GM12873 (cell line): ENCODE results near the gene ZMIZ1.

Experiments
- TF ChIP-seq, protein P1 (sequence below): IDR thresholded peaks from 2 replicates; pipeline ENCODE4 v1.5.1; 2012; ENCODE audit warnings: low read depth, mild to moderate bottlenecking, moderate library complexity, low read length, control low read depth; ENCODE audit not compliant: insufficient read depth; ENCODE audit errors: missing control alignments

The ZMIZ1 gene

DNA sequence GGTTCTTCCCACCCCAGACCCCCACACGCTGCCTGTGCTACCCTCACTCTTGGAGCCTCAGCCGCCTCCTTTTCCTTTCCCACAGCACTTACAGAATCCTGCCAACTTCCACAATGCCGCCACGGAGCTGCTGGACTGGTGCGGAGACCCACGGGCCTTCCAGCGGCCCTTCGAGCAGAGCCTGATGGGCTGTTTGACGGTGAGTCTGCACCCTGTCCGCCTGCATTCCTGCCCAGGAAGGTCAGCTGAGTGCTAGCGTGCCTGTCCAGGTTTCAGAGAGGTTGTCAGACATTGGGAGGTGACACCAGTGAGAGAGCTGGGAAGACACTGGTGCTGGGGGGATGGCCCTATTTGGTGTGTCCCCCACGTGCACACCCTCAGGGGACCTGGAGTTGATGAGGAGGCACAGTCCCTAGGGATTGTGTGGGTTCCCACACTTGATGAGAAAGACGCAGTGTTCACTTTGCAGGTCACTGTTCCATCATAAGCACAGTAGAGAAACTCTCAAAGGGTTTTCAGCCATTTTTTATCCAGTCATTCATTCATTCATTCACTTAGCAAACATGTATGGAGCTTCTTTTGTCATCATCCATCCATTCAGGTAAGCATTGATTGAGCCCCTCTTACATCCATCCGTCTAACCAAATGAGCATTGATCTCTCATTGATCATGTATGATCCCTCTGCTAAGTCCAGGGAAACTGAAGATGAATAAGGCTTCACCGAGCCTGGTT is 139.7 kb downstream of the ZMIZ1 start:
- TF ChIP-seq, protein P1, sequence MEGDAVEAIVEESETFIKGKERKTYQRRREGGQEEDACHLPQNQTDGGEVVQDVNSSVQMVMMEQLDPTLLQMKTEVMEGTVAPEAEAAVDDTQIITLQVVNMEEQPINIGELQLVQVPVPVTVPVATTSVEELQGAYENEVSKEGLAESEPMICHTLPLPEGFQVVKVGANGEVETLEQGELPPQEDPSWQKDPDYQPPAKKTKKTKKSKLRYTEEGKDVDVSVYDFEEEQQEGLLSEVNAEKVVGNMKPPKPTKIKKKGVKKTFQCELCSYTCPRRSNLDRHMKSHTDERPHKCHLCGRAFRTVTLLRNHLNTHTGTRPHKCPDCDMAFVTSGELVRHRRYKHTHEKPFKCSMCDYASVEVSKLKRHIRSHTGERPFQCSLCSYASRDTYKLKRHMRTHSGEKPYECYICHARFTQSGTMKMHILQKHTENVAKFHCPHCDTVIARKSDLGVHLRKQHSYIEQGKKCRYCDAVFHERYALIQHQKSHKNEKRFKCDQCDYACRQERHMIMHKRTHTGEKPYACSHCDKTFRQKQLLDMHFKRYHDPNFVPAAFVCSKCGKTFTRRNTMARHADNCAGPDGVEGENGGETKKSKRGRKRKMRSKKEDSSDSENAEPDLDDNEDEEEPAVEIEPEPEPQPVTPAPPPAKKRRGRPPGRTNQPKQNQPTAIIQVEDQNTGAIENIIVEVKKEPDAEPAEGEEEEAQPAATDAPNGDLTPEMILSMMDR: no peak

GRCh38 chr10:79209340-79209739 is 140.6 kb downstream of the ZMIZ1 start:
- TF ChIP-seq, protein P1: no peak

GRCh38 chr10:79209831-79210230 is 141.1 kb downstream of the ZMIZ1 start:
- TF ChIP-seq, protein P1: no peak

DNA sequence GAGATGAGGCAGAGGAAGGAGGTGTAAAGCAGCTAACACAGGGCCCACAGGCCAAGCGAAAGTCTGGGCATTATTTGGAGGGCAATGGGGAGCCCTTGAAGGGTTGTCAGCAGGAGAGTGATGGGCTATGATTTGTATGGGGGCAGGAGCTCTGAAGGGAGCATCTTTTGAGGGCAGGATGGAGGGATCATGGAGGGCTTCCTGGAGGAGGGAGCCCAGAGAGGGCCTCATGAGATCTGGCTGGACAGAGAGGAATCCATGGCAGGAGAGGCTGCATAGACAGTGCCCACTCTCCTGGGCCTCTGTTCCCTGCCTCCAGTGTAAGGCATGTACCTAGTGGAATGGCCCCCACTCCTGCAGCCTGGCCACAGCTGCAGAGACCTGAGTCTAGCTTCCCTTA is 141.9 kb downstream of the ZMIZ1 start:
- TF ChIP-seq, protein P1: no peak

DNA sequence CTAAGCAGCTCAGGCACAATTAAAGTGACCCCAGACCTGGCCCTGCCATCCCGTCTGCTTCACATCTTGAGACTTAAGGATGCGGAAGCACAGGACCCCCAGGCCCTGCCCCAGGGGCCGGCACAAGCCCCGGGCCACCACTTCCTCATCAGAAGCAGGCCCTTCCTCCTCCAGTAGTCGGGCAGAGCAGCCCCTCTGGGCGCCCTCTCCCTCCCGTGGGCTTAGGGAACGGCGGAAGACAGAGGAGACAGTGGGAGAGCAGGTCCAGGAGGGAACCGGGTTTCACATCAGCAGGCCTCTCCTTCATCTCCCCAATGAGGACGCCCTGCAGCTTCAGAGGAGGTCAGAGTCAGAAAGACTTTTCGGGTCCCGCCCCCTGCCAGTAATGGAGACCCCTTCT is 142.8 kb downstream of the ZMIZ1 start:
- TF ChIP-seq, protein P1: no peak

DNA sequence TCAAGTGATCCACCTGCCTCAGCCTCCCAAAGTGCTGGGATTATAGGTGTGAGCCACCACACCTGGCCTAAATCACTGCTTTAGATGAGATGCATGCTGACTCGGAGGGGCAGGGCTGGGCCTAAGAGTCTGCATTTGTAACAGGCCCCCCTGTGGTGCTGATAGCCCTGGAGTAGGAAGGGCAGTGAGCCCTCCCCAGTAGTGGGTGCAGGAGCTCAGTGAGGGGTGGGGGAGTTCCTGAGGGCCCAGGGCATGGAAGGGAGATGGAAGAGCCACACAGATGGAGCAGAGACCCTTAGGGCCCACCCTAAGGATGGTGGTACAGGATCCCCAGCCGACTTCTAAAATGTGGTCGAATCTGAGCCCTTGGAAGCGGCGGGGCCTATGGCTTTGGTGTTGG is 146.8 kb downstream of the ZMIZ1 start:
- TF ChIP-seq, protein P1: no peak

DNA sequence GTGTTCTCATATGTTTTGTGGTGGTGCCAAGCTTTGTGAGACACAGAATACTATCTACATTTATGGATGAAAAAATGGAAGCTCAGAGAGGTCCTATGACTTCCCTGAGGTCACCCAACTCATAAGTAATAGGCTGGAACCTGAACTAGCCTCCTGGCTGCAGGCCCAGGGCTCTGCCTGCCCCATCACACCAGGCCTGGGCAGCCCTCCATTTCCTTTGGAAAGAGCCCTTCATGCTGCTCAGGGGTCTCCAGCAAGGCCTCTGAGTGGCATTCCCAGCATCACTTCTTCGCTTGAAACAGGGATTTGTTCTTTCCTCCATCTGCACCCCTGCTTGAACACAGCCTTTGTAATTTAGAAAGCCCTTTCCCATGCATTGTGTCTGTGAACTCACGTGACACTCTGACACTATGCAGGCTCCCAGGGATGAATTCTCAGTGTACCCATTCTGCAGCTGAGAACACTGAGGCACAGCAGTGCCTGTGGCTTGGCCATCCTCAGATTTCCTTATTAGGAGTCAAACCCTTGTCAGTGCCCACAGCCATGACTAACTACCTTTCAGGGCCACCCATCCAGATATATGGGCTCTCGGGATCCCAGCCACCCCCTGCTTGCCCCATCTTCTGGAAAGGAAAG is 150.7 kb downstream of the ZMIZ1 start:
- TF ChIP-seq, protein P1: no peak
